Neural progenitor cell (in vitro differentiated cells): ENCODE measurements around the gene MARCHF5. TPM values are rescaled to one million over a fixed set of nuclear protein-coding genes. Genes with fewer than 3 reads are reported as not detected.
A peak's percentile ranks its signal among the peaks of the same experiment; 100 is the strongest.
"Not testable (repeated sequence)": the region's sequence is repeated elsewhere in the genome, so short reads cannot be mapped to it uniquely, and the experiment has no call there.

ENCODE experiments used
- DNase-seq: peaks from one replicate; pipeline ENCODE4 v3.0.0-alpha.2; 2016; ENCODE audit warnings: low spot score
- H2AFZ ChIP-seq: fragments of 200-600 bp; sonication (generic); replicated peaks from 2 replicates; pipeline ENCODE4 v1.6.1; 2016; ENCODE audit warnings: antibody characterized with exemption
- H3F3A ChIP-seq: fragments of 200-600 bp; sonication (generic); 2 replicates; pipeline ENCODE4 v1.6.1; 2016; ENCODE audit warnings: antibody characterized with exemption, low read depth
- H3K27ac ChIP-seq: fragments of 200-600 bp; sonication (generic); 2 replicates; pipeline ENCODE4 v1.5.1; 2016; ENCODE audit warnings: mild to moderate bottlenecking
- H3K27me3 ChIP-seq: fragments of 200-600 bp; sonication (generic); 2 replicates; pipeline ENCODE4 v1.6.1; 2016; ENCODE audit warnings: mild to moderate bottlenecking, moderate library complexity
- H3K36me3 ChIP-seq: fragments of 200-600 bp; sonication (generic); 2 replicates; pipeline ENCODE4 v1.5.1; 2016
- H3K4me1 ChIP-seq: fragments of 200-600 bp; sonication (generic); 2 replicates; pipeline ENCODE4 v1.6.1; 2016; ENCODE audit warnings: mixed run types
- H3K4me2 ChIP-seq: fragments of 200-600 bp; sonication (generic); 2 replicates; pipeline ENCODE4 v1.6.1; 2016
- H3K4me3 ChIP-seq: fragments of 200-600 bp; sonication (generic); 2 replicates; pipeline ENCODE4 v1.5.1; 2016
- H3K79me2 ChIP-seq: fragments of 200-600 bp; sonication (generic); 2 replicates; pipeline ENCODE4 v1.6.1; 2016; ENCODE audit warnings: low read depth
- H3K9ac ChIP-seq: fragments of 200-600 bp; sonication (generic); 2 replicates; pipeline ENCODE4 v1.6.1; 2016
- H3K9me3 ChIP-seq: fragments of 200-600 bp; sonication (generic); 2 replicates; pipeline ENCODE4 v1.5.1; 2016; ENCODE audit warnings: low read depth
- H4K20me1 ChIP-seq: fragments of 200-600 bp; sonication (generic); 2 replicates; pipeline ENCODE4 v1.6.1; 2016; ENCODE audit warnings: low read depth
- H3K27ac Mint-ChIP-seq: 3 replicates; pipeline ENCODE4 v1.8.0; 2021; ENCODE audit warnings: mixed read lengths
- H3K27me3 Mint-ChIP-seq: 2 replicates; pipeline ENCODE4 v1.8.0; 2022; ENCODE audit warnings: low read depth, mild to moderate bottlenecking, inconsistent platforms, moderate library complexity, mixed read lengths; ENCODE audit not compliant: insufficient read depth
- H3K36me3 Mint-ChIP-seq: 3 replicates; pipeline ENCODE4 v1.8.0; 2021; ENCODE audit warnings: mixed read lengths
- H3K4me1 Mint-ChIP-seq: 3 replicates; pipeline ENCODE4 v1.8.0; 2021; ENCODE audit warnings: mixed read lengths
- H3K4me3 Mint-ChIP-seq: 3 replicates; pipeline ENCODE4 v1.8.0; 2021; ENCODE audit warnings: mild to moderate bottlenecking, moderate library complexity, mixed read lengths
- H3K9me3 Mint-ChIP-seq: 3 replicates; pipeline ENCODE4 v1.8.0; 2020; ENCODE audit warnings: mixed read lengths
- CTCF ChIP-seq: fragments of 200-600 bp; sonication (generic); IDR thresholded peaks from 2 replicates; pipeline ENCODE4 v1.5.1; 2017; ENCODE audit warnings: antibody characterized with exemption, mild to moderate bottlenecking
- EZH2 ChIP-seq: fragments of 200-600 bp; sonication (generic); IDR thresholded peaks from 2 replicates; pipeline ENCODE4 v1.6.1; 2017; ENCODE audit warnings: antibody characterized with exemption, mild to moderate bottlenecking, moderate library complexity
- EZH2phosphoT487 ChIP-seq: fragments of 200-600 bp; sonication (generic); IDR thresholded peaks from 2 replicates; pipeline ENCODE4 v1.6.1; 2017; ENCODE audit warnings: antibody characterized with exemption
- small RNA-seq: library from RNA; depleted of rRNA; stranded (forward); fragments of <200 nt; gene quantifications from one replicate; pipeline ENCODE3, GENCODE V24; 2015
- total RNA-seq: library from RNA; depleted of rRNA; stranded (reverse); fragments of >200 nt; gene quantifications from 2 replicates; pipeline ENCODE4 v1.2.3, GENCODE V29; 2015; ENCODE audit warnings: low replicate concordance

The MARCHF5 gene
- total RNA-seq, 1 donor from 2014 or later = 22.7 TPM

DNA sequence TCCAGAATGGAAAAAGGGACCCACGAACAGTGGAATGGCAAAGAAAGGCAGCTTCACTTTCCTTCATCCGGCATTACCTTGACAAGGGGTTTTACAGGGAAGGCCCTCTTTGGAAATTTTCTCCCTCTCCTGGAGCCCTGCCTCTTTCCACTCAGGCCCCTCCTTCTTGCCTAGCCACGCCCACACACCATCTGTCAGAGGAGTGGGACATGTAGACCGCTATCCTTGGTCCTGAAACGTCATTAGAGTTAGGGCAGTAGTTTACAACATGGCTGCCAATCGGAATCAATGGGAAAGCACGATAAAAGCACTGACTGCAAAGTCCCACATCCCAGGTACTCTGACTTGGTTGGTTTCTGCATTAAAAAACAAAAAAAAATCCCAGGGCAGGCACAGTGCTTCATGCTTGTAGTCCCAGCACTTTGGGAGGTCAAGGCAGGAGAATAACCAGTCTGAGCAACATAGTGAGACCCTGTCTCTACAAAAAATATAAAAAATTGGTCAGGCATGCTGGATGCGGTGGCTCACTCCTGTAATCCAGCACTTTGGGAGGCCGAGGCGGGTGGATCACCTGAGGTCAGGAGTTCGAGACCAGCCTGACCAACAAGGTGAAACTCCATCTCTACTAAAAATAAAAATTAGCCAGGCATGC, 96.4 kb downstream of the MARCHF5 start:
- no peak overlapping the region for H3K9ac ChIP-seq
- no peak overlapping the region for H2AFZ ChIP-seq
- H3K36me3 Mint-ChIP-seq = no peaks in the 10 kb centered on the region
- H3K79me2 ChIP-seq = no peaks in the 10 kb centered on the region
- peak; percentile 98 for DNase-seq
- H3F3A ChIP-seq = no peaks in the 10 kb centered on the region
- H3K4me2 ChIP-seq = no peak overlapping the region
- peaks cover 4% of the 10 kb centered on the region for H3K4me1 Mint-ChIP-seq
- no peaks in the 10 kb centered on the region for H3K36me3 ChIP-seq
- no peaks in the 10 kb centered on the region for H3K4me1 ChIP-seq
- H3K27me3 Mint-ChIP-seq = peaks cover 2% of the 10 kb centered on the region
- TF ChIP-seq EZH2phosphoT487 (no peak), CTCF (no peak), EZH2 (no peak)
- no peak overlapping the region for H3K4me3 Mint-ChIP-seq
- H3K27ac ChIP-seq = no peak overlapping the region
- no peaks in the 10 kb centered on the region for H3K9me3 ChIP-seq
- no peaks in the 10 kb centered on the region for H3K9me3 Mint-ChIP-seq
- H3K4me3 ChIP-seq = no peak overlapping the region
- H3K27ac Mint-ChIP-seq = no peak overlapping the region
- H4K20me1 ChIP-seq = no peaks in the 10 kb centered on the region
- no peaks in the 10 kb centered on the region for H3K27me3 ChIP-seq

GRCh38 chr10:92393173-92393572, 102.2 kb downstream of the MARCHF5 start:
- H3K36me3 Mint-ChIP-seq, H3K9ac ChIP-seq, H4K20me1 ChIP-seq: not testable (repeated sequence)

DNA sequence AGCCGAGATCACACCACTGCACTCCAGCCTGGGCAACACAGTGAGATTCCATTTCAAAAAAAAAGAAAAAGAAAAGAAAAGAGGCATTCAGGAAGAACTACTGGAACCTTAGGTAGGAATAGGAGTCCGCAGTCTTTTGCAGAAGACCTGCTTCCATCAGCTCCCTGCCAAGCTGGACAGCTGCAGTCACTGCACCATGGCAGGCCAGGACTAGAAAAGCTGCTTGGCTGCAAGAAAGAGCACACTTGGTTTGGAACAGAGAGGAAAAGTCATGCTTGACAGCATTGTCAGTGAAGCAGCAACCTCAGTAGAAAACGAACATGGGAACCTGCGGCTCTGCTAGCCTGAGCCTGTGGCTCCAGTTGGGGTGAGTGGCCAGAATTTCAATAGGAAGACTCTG, 104.3 kb downstream of the MARCHF5 start:
- Histone ChIP-seq H4K20me1 (no peaks in the 10 kb centered on the region), H3K27ac (no peak overlapping the region), H3K27me3 (no peaks in the 10 kb centered on the region), H3K4me2 (no peak overlapping the region), H3F3A (no peaks in the 10 kb centered on the region), H3K36me3 (no peaks in the 10 kb centered on the region), H3K9me3 (no peaks in the 10 kb centered on the region), H3K4me3 (no peak overlapping the region), H2AFZ (no peak overlapping the region), H3K79me2 (no peaks in the 10 kb centered on the region), H3K9ac (no peak overlapping the region), H3K4me1 (no peaks in the 10 kb centered on the region)
- Mint-ChIP-seq H3K27ac (no peak overlapping the region), H3K4me3 (peak overlapping the region; percentile 31), H3K9me3 (peaks cover 10% of the 10 kb centered on the region), H3K36me3 (no peaks in the 10 kb centered on the region), H3K4me1 (peaks cover 6% of the 10 kb centered on the region), H3K27me3 (peaks cover 5% of the 10 kb centered on the region)
- TF ChIP-seq CTCF = no peak
- TF ChIP-seq EZH2phosphoT487 = no peak
- no peak for TF ChIP-seq EZH2
- DNase-seq = peak; percentile 15

More at GRCh38 chr10:92393173-92393572, 102.2 kb downstream of the MARCHF5 start:
- DNase-seq, H3K9me3 ChIP-seq, H3K27ac Mint-ChIP-seq, H3F3A ChIP-seq, H3K4me3 Mint-ChIP-seq, H3K4me1 Mint-ChIP-seq, H3K4me2 ChIP-seq, H3K27ac ChIP-seq, H3K4me1 ChIP-seq, H3K79me2 ChIP-seq, H3K27me3 Mint-ChIP-seq, H3K36me3 ChIP-seq, H2AFZ ChIP-seq, H3K4me3 ChIP-seq, H3K27me3 ChIP-seq, H3K9me3 Mint-ChIP-seq: not testable (repeated sequence)

GRCh38 chr10:92402234-92402633, 111.3 kb downstream of the MARCHF5 start:
- not testable (repeated sequence) for H3K27ac Mint-ChIP-seq, DNase-seq, H3F3A ChIP-seq, H4K20me1 ChIP-seq, H3K36me3 Mint-ChIP-seq, H3K4me3 Mint-ChIP-seq, H3K79me2 ChIP-seq, H3K9me3 Mint-ChIP-seq, H3K9me3 ChIP-seq, H3K4me1 ChIP-seq, H3K4me3 ChIP-seq, H3K27me3 Mint-ChIP-seq, H3K27me3 ChIP-seq, H3K9ac ChIP-seq, H3K4me1 Mint-ChIP-seq, H3K4me2 ChIP-seq, H3K27ac ChIP-seq, H3K36me3 ChIP-seq
- peak overlapping the region; percentile 50 for H2AFZ ChIP-seq

Small RNA genes within 50 kb of the gene (small RNA-seq; reads per million reads assigned to genes)
- gene RF00019 (not detected), gene RNY3P12 (not detected)

Other genes starting within 250 kb of the MARCHF5 start
- 1.3 and 2.2 TPM in 2 replicates for gene CPEB3, start 89 bp upstream of the MARCHF5 start, total RNA-seq